Measurements from ENCODE around the gene TMEM38B.
"Not testable (repeated sequence)": the region's sequence is repeated elsewhere in the genome, so short reads cannot be mapped to it uniquely, and the experiment has no call there.

TMEM38B gene

DNA sequence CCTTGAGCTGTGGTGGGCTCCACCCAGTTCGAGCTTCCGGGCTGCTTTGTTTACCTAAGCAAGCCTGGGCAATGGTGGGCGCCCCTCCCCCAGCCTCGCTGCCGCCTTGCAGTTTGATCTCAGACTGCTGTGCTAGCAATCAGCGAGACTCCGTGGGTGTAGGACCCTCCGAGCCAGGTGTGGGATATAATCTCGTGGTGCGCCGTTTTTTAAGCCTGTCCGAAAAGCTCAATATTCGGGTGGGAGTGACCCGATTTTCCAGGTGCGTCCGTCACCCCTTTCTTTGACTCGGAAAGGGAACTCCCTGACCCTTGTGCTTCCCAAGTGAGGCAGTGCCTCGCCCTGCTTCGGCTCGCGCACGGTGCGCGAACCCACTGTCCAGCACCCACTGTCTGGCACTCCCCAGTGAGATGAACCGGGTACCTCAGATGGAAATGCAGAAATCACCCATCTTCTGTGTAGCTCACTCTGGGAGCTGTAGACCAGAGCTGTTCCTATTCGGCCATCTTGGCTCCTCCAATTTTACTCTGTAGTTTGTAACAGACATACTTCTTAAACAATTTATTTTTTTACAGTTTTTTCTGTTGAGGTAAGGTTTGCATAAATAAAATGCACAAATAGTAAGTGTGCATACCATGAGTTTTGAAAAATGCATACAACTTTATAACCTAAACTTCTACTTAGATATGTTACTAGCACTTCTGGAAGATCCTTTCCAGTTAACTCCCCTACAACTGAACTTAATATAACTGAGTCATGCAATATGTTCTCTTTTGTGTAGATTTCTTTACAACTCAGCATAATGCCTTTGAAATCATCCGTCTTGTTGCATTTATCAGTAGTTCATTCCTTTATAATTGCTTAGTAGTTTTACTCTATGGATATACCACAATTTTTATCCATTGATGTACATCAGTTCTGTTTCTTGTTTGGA, 88.5 kb downstream of the TMEM38B start:
- H3K36me3 Mint-ChIP-seq (ENCODE audit: insufficient read depth); H3K9me3 Mint-ChIP-seq; DNase-seq; H3K27ac Mint-ChIP-seq; H3K4me3 Mint-ChIP-seq; ATAC-seq (replicated peaks); H3K27me3 Mint-ChIP-seq; H3K4me1 Mint-ChIP-seq (ENCODE audit: low read depth in 2 of 2): not testable (repeated sequence)

GRCh38 chr9:105783495-105783872, 89.1 kb downstream of the TMEM38B start:
- DNase-seq; H3K4me1 Mint-ChIP-seq (ENCODE audit: low read depth in 2 of 2); H3K27ac Mint-ChIP-seq; ATAC-seq (replicated peaks); H3K4me3 Mint-ChIP-seq; H3K36me3 Mint-ChIP-seq (ENCODE audit: insufficient read depth); H3K27me3 Mint-ChIP-seq: not testable (repeated sequence)
- H3K9me3 Mint-ChIP-seq: peaks cover 11 to 16% of the 10 kb centered on the region in 2 donors

GRCh38 chr9:105786796-105787195, 92.5 kb downstream of the TMEM38B start:
- not testable (repeated sequence) for ATAC-seq (replicated peaks); H3K27ac Mint-ChIP-seq; H3K4me1 Mint-ChIP-seq (ENCODE audit: low read depth in 2 of 2); DNase-seq; H3K27me3 Mint-ChIP-seq; H3K4me3 Mint-ChIP-seq; H3K36me3 Mint-ChIP-seq (ENCODE audit: insufficient read depth)
- peaks cover 11 to 31% of the 10 kb centered on the region in 2 donors for H3K9me3 Mint-ChIP-seq

DNA sequence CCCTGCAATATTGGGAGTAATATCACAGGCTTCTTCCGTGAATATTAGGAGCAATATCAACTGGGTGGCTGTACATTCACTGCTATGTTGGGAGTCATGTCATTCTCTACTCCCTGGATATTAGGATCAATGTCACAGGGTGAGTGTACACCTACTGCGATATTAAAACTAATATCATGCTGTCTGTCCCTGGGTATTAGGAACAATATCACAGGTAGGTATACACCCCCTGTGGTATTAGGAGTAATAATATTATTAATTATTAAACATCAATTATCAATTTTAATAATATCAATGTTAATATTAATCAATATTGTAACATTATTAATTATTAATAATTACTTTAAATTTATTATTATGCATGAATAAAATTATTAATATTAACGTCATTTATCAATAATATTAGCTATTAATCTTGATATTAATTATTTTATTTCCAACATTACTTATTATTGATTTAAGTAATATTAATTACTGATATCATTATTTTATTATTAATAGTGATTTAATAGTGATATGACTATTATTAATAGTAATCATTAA, 121.9 kb downstream of the TMEM38B start:
- H3K36me3 Mint-ChIP-seq (ENCODE audit: insufficient read depth): no peaks in the 10 kb centered on the region
- ATAC-seq (replicated peaks): no peak
- DNase-seq: no peak

GRCh38 chr9:105816981-105817380, 122.6 kb downstream of the TMEM38B start:
- Mint-ChIP-seq H3K27ac (no peak overlapping the region), H3K4me3 (no peak overlapping the region), H3K27me3 (no peaks in the 10 kb centered on the region), H3K9me3 (peaks cover 23 to 24% of the 10 kb centered on the region in 2 donors), H3K36me3 (ENCODE audit: insufficient read depth) (no peaks in the 10 kb centered on the region), H3K4me1 (ENCODE audit: low read depth in 2 of 2) (no peaks in the 10 kb centered on the region)
- ATAC-seq (replicated peaks): no peak
- DNase-seq: no peak

More for the DNA sequence above, 121.9 kb downstream of the TMEM38B start:
- Mint-ChIP-seq H3K4me3 (no peak overlapping the region), H3K27ac (no peak overlapping the region), H3K27me3 (no peaks in the 10 kb centered on the region), H3K4me1 (ENCODE audit: low read depth in 2 of 2) (no peaks in the 10 kb centered on the region), H3K9me3 (peaks cover 26 to 31% of the 10 kb centered on the region in 2 donors)

- H3K36me3 Mint-ChIP-seq (ENCODE audit: insufficient read depth): no peaks in the 10 kb centered on the region
- no peaks in the 10 kb centered on the region for H3K4me1 Mint-ChIP-seq (ENCODE audit: low read depth in 2 of 2)
- ATAC-seq (replicated peaks): no peak
- H3K27ac Mint-ChIP-seq: no peak overlapping the region
- DNase-seq: no peak
- no peak overlapping the region for H3K4me3 Mint-ChIP-seq
- peaks cover 21 to 35% of the 10 kb centered on the region in 2 donors for H3K9me3 Mint-ChIP-seq
- H3K27me3 Mint-ChIP-seq: no peaks in the 10 kb centered on the region
Measured at GRCh38 chr9:105818903-105819302, 124.6 kb downstream of the TMEM38B start.

DNA sequence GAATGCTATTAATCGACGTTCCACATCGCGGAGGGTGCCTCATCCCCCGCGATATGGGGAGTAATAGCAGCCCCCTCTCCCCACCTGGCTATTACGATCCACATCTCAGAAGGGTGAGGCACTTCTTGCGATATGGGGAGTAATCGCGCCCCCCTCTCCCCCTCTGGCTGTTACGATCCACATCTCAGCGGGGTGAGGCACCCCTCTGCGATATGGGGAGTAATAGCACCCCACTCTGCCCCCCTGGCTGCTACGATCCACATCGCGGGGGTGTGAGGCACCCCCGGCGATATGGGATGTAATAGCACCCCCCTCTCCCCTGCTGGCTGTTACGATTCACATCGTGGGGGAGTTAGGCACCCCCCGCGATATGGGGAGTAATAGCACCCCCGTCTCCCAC, 128.5 kb downstream of the TMEM38B start:
- no peak overlapping the region for H3K4me3 Mint-ChIP-seq
- DNase-seq: no peak
- H3K27ac Mint-ChIP-seq: no peak overlapping the region
- no peaks in the 10 kb centered on the region for H3K4me1 Mint-ChIP-seq (ENCODE audit: low read depth in 2 of 2)
- no peak for ATAC-seq (replicated peaks)
- H3K9me3 Mint-ChIP-seq: peaks cover 11 to 34% of the 10 kb centered on the region in 2 donors
- no peaks in the 10 kb centered on the region for H3K27me3 Mint-ChIP-seq
- no peaks in the 10 kb centered on the region for H3K36me3 Mint-ChIP-seq (ENCODE audit: insufficient read depth)

Data from effector memory CD8-positive, alpha-beta T cell (primary cell).